WTC11 (cell line): ENCODE measurements around the gene MTF1. TPM values are rescaled to one million over a fixed set of nuclear protein-coding genes. Genes with fewer than 3 reads are reported as not detected.

Experiments used
- ATAC-seq: fragments of 200-7000 bp; cut with Tn5 transposase; 2 replicates; pipeline ENCODE4 v1.10.0; 2021; ENCODE audit warnings: mild to moderate bottlenecking, moderate library complexity
- CTCF ChIA-PET: fragments of 300-600 bp; sonication (Branson Sonifier 250); formaldehyde crosslinking; loops from one replicate; lab custom pipeline; 2021; ENCODE audit warnings: antibody characterized with exemption; lab: Charles Lee
- POLR2A ChIA-PET: fragments of 350-600 bp; sonication (Branson Sonifier 250); formaldehyde crosslinking; loops from one replicate; lab custom pipeline; 2021; ENCODE audit warnings: antibody characterized with exemption; lab: Charles Lee
- DNase-seq: peaks from one replicate; pipeline ENCODE4 v3.0.0; 2021; ENCODE audit warnings: low spot score
- H3K27ac Mint-ChIP-seq: 2 replicates; pipeline ENCODE4 v1.8.0; 2021; ENCODE audit warnings: mixed read lengths
- H3K27me3 Mint-ChIP-seq: 2 replicates; pipeline ENCODE4 v1.8.0; 2021; ENCODE audit warnings: low read depth, mild to moderate bottlenecking, moderate library complexity, mixed read lengths
- H3K36me3 Mint-ChIP-seq: 2 replicates; pipeline ENCODE4 v1.8.0; 2021; ENCODE audit warnings: mixed read lengths
- H3K4me1 Mint-ChIP-seq: 2 replicates; pipeline ENCODE4 v1.8.0; 2022; ENCODE audit warnings: mixed read lengths
- H3K4me3 Mint-ChIP-seq: 2 replicates; pipeline ENCODE4 v1.8.0; 2021; ENCODE audit warnings: mild to moderate bottlenecking, moderate library complexity, mixed read lengths
- H3K9me3 Mint-ChIP-seq: 2 replicates; pipeline ENCODE4 v1.8.0; 2021; ENCODE audit warnings: mixed read lengths
- ATF2 ChIP-seq: sonication (generic); formaldehyde crosslinking; IDR thresholded peaks from 2 replicates; pipeline ENCODE4 v1.8.1; 2022; ENCODE audit warnings: low read depth, missing genetic modification reagents, borderline replicate concordance
- ELF4 ChIP-seq: sonication (generic); formaldehyde crosslinking; IDR thresholded peaks from 2 replicates; pipeline ENCODE4 v1.8.1; 2022; ENCODE audit warnings: low read depth, mild to moderate bottlenecking, moderate library complexity, missing genetic modification reagents
- ETV6 ChIP-seq: sonication (generic); formaldehyde crosslinking; IDR thresholded peaks from 2 replicates; pipeline ENCODE4 v1.8.1; 2022; ENCODE audit warnings: mild to moderate bottlenecking, missing genetic modification reagents
- FOXP1 ChIP-seq: sonication (generic); formaldehyde crosslinking; IDR thresholded peaks from 2 replicates; pipeline ENCODE4 v1.8.0; 2022; ENCODE audit warnings: missing genetic modification reagents, mild to moderate bottlenecking, moderate library complexity, borderline replicate concordance
- GTF2I ChIP-seq: fragments of 250-450 bp; sonication (Bioruptor Pico); conservative IDR thresholded peaks from 2 replicates; pipeline ENCODE4 v1.4.0; 2021; ENCODE audit warnings: mild to moderate bottlenecking
- HMGXB4 ChIP-seq: sonication (generic); formaldehyde crosslinking; IDR thresholded peaks from 2 replicates; pipeline ENCODE4 v1.8.1; 2023; ENCODE audit warnings: mild to moderate bottlenecking, moderate library complexity, missing genetic modification reagents
- IRF2 ChIP-seq: sonication (generic); formaldehyde crosslinking; IDR thresholded peaks from 2 replicates; pipeline ENCODE4 v1.8.0; 2022; ENCODE audit warnings: low read depth, missing genetic modification reagents, borderline replicate concordance
- JAZF1 ChIP-seq: fragments of 250-450 bp; sonication (Bioruptor Pico); IDR thresholded peaks from 2 replicates; pipeline ENCODE4 v1.9.0; 2021; ENCODE audit warnings: moderate library complexity, mild to moderate bottlenecking, inconsistent platforms
- JUN ChIP-seq: sonication (generic); formaldehyde crosslinking; IDR thresholded peaks from 2 replicates; pipeline ENCODE4 v1.8.0; 2023; ENCODE audit warnings: mild to moderate bottlenecking, missing genetic modification reagents
- NFATC4 ChIP-seq: fragments of 250-450 bp; sonication (Bioruptor Pico); IDR thresholded peaks from 2 replicates; pipeline ENCODE4 v1.9.0; 2021; ENCODE audit warnings: mild to moderate bottlenecking
- NFYB ChIP-seq: sonication (generic); formaldehyde crosslinking; conservative IDR thresholded peaks from 2 replicates; pipeline ENCODE4 v1.8.0; 2022; ENCODE audit warnings: low read depth, missing genetic modification reagents
- NR1H2 ChIP-seq: sonication (generic); formaldehyde crosslinking; IDR thresholded peaks from 2 replicates; pipeline ENCODE4 v1.9.0; 2021; ENCODE audit warnings: mild to moderate bottlenecking, moderate library complexity, missing genetic modification reagents
- RELA ChIP-seq: sonication (generic); formaldehyde crosslinking; IDR thresholded peaks from 2 replicates; pipeline ENCODE4 v1.8.1; 2022; ENCODE audit warnings: missing genetic modification reagents, mild to moderate bottlenecking, borderline replicate concordance
- ZNF232 ChIP-seq: sonication (generic); formaldehyde crosslinking; IDR thresholded peaks from 2 replicates; pipeline ENCODE4 v1.8.0; 2022; ENCODE audit warnings: mild to moderate bottlenecking, missing genetic modification reagents
- total RNA-seq: library from RNA; stranded (reverse); gene quantifications from 3 replicates; pipeline ENCODE4 v1.2.3, GENCODE V29; 2021
- TF ChIP-seq, protein P1 (sequence below): fragments of 250-450 bp; sonication (Bioruptor Pico); IDR thresholded peaks from 2 replicates; pipeline ENCODE4 v1.9.0; 2021; ENCODE audit warnings: moderate library complexity, mild to moderate bottlenecking, inconsistent platforms, borderline replicate concordance
- TF ChIP-seq, protein P2 (sequence below): sonication (generic); formaldehyde crosslinking; IDR thresholded peaks from 2 replicates; pipeline ENCODE4 v1.8.0; 2022; ENCODE audit warnings: mild to moderate bottlenecking, missing genetic modification reagents
- TF ChIP-seq, protein P3 (sequence below): sonication (generic); formaldehyde crosslinking; conservative IDR thresholded peaks from 2 replicates; pipeline ENCODE4 v1.8.1; 2023; ENCODE audit warnings: mild to moderate bottlenecking, low read depth, missing genetic modification reagents, moderate library complexity
- TF ChIP-seq, protein P4 (sequence below): fragments of 200-600 bp; IDR thresholded peaks from 2 replicates; pipeline ENCODE4 v1.8.0; 2022; ENCODE audit warnings: antibody characterized with exemption
- TF ChIP-seq, protein P5 (sequence below): fragments of 250-450 bp; sonication (Bioruptor Pico); IDR thresholded peaks from 2 replicates; pipeline ENCODE4 v1.8.0; 2021; ENCODE audit warnings: mild to moderate bottlenecking
- TF ChIP-seq, protein P6 (sequence below): sonication (generic); formaldehyde crosslinking; IDR thresholded peaks from 2 replicates; pipeline ENCODE4 v1.8.0; 2022; ENCODE audit warnings: mild to moderate bottlenecking, missing genetic modification reagents

MTF1 gene
- total RNA-seq, 1 experiment from 2014 or later, result 12.2 TPM

GRCh38 chr1:37853157-37853556 lies 6.2 kb downstream of the MTF1 start:
- peaks cover 15% of the 10 kb centered on the region for H3K36me3 Mint-ChIP-seq
- TF ChIP-seq, protein P1, sequence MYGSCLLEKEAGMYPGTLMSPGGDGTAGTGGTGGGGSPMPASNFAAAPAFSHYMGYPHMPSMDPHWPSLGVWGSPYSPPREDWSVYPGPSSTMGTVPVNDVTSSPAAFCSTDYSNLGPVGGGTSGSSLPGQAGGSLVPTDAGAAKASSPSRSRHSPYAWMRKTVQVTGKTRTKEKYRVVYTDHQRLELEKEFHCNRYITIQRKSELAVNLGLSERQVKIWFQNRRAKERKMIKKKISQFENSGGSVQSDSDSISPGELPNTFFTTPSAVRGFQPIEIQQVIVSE (CRISPR knock-in tag), result no peak
- TF ChIP-seq FOXP1 (no peak), ELF4 (CRISPR knock-in tag) (no peak), JAZF1 (CRISPR knock-in tag) (no peak), NFATC4 (CRISPR knock-in tag) (no peak), IRF2 (CRISPR knock-in tag) (no peak), ETV6 (no peak), JUN (no peak), HMGXB4 (CRISPR knock-in tag) (no peak), RELA (no peak), NFYB (no peak), GTF2I (CRISPR knock-in tag) (no peak), NR1H2 (no peak), ATF2 (no peak), ZNF232 (CRISPR knock-in tag) (no peak)
- TF ChIP-seq, protein P2, sequence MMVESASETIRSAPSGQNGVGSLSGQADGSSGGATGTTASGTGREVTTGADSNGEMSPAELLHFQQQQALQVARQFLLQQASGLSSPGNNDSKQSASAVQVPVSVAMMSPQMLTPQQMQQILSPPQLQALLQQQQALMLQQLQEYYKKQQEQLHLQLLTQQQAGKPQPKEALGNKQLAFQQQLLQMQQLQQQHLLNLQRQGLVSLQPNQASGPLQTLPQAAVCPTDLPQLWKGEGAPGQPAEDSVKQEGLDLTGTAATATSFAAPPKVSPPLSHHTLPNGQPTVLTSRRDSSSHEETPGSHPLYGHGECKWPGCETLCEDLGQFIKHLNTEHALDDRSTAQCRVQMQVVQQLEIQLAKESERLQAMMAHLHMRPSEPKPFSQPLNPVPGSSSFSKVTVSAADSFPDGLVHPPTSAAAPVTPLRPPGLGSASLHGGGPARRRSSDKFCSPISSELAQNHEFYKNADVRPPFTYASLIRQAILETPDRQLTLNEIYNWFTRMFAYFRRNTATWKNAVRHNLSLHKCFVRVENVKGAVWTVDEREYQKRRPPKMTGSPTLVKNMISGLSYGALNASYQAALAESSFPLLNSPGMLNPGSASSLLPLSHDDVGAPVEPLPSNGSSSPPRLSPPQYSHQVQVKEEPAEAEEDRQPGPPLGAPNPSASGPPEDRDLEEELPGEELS (CRISPR knock-in tag), result no peak
- TF ChIP-seq, protein P3, sequence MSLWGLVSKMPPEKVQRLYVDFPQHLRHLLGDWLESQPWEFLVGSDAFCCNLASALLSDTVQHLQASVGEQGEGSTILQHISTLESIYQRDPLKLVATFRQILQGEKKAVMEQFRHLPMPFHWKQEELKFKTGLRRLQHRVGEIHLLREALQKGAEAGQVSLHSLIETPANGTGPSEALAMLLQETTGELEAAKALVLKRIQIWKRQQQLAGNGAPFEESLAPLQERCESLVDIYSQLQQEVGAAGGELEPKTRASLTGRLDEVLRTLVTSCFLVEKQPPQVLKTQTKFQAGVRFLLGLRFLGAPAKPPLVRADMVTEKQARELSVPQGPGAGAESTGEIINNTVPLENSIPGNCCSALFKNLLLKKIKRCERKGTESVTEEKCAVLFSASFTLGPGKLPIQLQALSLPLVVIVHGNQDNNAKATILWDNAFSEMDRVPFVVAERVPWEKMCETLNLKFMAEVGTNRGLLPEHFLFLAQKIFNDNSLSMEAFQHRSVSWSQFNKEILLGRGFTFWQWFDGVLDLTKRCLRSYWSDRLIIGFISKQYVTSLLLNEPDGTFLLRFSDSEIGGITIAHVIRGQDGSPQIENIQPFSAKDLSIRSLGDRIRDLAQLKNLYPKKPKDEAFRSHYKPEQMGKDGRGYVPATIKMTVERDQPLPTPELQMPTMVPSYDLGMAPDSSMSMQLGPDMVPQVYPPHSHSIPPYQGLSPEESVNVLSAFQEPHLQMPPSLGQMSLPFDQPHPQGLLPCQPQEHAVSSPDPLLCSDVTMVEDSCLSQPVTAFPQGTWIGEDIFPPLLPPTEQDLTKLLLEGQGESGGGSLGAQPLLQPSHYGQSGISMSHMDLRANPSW (CRISPR knock-in tag), result no peak
- TF ChIP-seq, protein P4, sequence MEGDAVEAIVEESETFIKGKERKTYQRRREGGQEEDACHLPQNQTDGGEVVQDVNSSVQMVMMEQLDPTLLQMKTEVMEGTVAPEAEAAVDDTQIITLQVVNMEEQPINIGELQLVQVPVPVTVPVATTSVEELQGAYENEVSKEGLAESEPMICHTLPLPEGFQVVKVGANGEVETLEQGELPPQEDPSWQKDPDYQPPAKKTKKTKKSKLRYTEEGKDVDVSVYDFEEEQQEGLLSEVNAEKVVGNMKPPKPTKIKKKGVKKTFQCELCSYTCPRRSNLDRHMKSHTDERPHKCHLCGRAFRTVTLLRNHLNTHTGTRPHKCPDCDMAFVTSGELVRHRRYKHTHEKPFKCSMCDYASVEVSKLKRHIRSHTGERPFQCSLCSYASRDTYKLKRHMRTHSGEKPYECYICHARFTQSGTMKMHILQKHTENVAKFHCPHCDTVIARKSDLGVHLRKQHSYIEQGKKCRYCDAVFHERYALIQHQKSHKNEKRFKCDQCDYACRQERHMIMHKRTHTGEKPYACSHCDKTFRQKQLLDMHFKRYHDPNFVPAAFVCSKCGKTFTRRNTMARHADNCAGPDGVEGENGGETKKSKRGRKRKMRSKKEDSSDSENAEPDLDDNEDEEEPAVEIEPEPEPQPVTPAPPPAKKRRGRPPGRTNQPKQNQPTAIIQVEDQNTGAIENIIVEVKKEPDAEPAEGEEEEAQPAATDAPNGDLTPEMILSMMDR, result no peak
- TF ChIP-seq, protein P5, sequence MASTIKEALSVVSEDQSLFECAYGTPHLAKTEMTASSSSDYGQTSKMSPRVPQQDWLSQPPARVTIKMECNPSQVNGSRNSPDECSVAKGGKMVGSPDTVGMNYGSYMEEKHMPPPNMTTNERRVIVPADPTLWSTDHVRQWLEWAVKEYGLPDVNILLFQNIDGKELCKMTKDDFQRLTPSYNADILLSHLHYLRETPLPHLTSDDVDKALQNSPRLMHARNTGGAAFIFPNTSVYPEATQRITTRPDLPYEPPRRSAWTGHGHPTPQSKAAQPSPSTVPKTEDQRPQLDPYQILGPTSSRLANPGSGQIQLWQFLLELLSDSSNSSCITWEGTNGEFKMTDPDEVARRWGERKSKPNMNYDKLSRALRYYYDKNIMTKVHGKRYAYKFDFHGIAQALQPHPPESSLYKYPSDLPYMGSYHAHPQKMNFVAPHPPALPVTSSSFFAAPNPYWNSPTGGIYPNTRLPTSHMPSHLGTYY (CRISPR knock-in tag), result no peak
- TF ChIP-seq, protein P6, sequence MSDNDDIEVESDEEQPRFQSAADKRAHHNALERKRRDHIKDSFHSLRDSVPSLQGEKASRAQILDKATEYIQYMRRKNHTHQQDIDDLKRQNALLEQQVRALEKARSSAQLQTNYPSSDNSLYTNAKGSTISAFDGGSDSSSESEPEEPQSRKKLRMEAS (CRISPR knock-in tag), result no peak
- TF ChIP-seq, all 79 proteins: peak for 0
- ATAC-seq, result no peak
- CTCF ChIA-PET, result no interaction called here
- no peak for DNase-seq
- H3K4me3 Mint-ChIP-seq, result no peak overlapping the region
- peaks cover under 1% of the 10 kb centered on the region; the same call in 1 of the 2 replicates for H3K4me1 Mint-ChIP-seq
- no peaks in the 10 kb centered on the region for H3K27me3 Mint-ChIP-seq
- H3K27ac Mint-ChIP-seq, result no peak overlapping the region
- H3K9me3 Mint-ChIP-seq, result no peaks in the 10 kb centered on the region
- POLR2A ChIA-PET, result no interaction called here
